Measurements from ENCODE around the gene TBX2. TPM values are rescaled to one million over a fixed set of nuclear protein-coding genes. Genes with fewer than 3 reads are reported as not detected.

Gene TBX2
- total and polyA plus RNA-seq, 9 of the 15 experiments (the other 6 are each of a cell fraction or from before 2014, with no cell fraction given), result 0.18 TPM; not detected in 8

- H2AFZ ChIP-seq (ENCODE audit: low read depth, low read length), result no peak overlapping the region
- no TSS peak for BruUV-seq (replicated peaks)
- H3K4me2 ChIP-seq (ENCODE audit: insufficient read depth, low read length), result no peak overlapping the region
- H3K9me1 ChIP-seq (ENCODE audit: control insufficient read depth, insufficient read depth, low read length), result no peaks in the 10 kb centered on the region
- no peak for ATAC-seq
- H3K27ac ChIP-seq (ENCODE audit: extremely low read depth, low read depth, low read length), result no peak overlapping the region
- ChIA-PET CTCF (ENCODE audit: low intra/inter-chr PET ratio) (interaction anchor here (0.6 kb wide), 1 partner anchor 701 kb away, joined by 4 read pairs; no protein-coding TSS in a partner anchor), POLR2A (interaction anchor here (0.9 kb wide), 1 partner anchor 10 kb away, joined by 3 read pairs; no protein-coding TSS in a partner anchor)
- H3K4me1 ChIP-seq (replicated peaks in 1 of 2; ENCODE audit: control insufficient read depth in 2 of 2, insufficient read depth in 2 of 2, low read length in 2 of 2), result peaks cover 0 to 10% of the 10 kb centered on the region in 2 experiments; a peak in 1 of 5 replicates
- DNase-seq (ENCODE audit: extremely low read depth in 1 of 4, low spot score in 3 of 4), result no peak
- H3K4me3 ChIP-seq, result no peak overlapping the region
- intact Hi-C loops (cut with micrococcal nuclease) (no loop called here), in situ Hi-C loops (cut with MboI) (no loop called here)
- H3K27me3 ChIP-seq (ENCODE audit: control insufficient read depth in 2 of 2, insufficient read depth in 2 of 2, low read length in 2 of 2), result peaks cover 5 to 65% of the 10 kb centered on the region in 2 experiments; a peak in 4 of 5 replicates
- H3K9me3 ChIP-seq (replicated peaks; ENCODE audit: control insufficient read depth, insufficient read depth, low read depth, low read length), result no peaks in the 10 kb centered on the region
- H3K79me2 ChIP-seq (ENCODE audit: control insufficient read depth, insufficient read depth, low read length), result no peaks in the 10 kb centered on the region
- H3K36me3 ChIP-seq (ENCODE audit: control insufficient read depth, insufficient read depth, low read length), result no peaks in the 10 kb centered on the region
- 4% methylated on average over 11 of the region's 15 CpGs for WGBS (ENCODE audit: insufficient coverage, low coverage, missing lambda C conversion rate)
- no peak for TF ChIP-seq ZKSCAN1 (IDR thresholded peaks at IDR 0.05; ENCODE audit: low read depth, low read length)
- peak in 1 of 3 experiments; percentile 61; a peak in 1 of 6 replicates for TF ChIP-seq ZBTB11 (CRISPR knock-in tag; IDR thresholded peaks at IDR 0.05)
- no peak for FAIRE-seq
- H4K20me1 ChIP-seq (replicated peaks; ENCODE audit: control insufficient read depth, insufficient read depth, low read length), result peaks cover 11% of the 10 kb centered on the region; the same call in 1 of the 2 replicates
- no peak overlapping the region for H3K9ac ChIP-seq (ENCODE audit: insufficient read depth in 1 of 2, low read depth in 2 of 2, low read length in 2 of 2)
These were observed 13.9 kb upstream of the TBX2 start for GRCh38 chr17:61385577-61386236.
